ENCODE data around the gene IGF2BP1. TPM values are rescaled to one million over a fixed set of nuclear protein-coding genes. Genes with fewer than 3 reads are reported as not detected.
A peak's percentile ranks its signal among the peaks of the same experiment; 100 is the strongest.

IGF2BP1 gene
- total RNA-seq, 1 experiment from 2014 or later, result 1.3 TPM

DNA sequence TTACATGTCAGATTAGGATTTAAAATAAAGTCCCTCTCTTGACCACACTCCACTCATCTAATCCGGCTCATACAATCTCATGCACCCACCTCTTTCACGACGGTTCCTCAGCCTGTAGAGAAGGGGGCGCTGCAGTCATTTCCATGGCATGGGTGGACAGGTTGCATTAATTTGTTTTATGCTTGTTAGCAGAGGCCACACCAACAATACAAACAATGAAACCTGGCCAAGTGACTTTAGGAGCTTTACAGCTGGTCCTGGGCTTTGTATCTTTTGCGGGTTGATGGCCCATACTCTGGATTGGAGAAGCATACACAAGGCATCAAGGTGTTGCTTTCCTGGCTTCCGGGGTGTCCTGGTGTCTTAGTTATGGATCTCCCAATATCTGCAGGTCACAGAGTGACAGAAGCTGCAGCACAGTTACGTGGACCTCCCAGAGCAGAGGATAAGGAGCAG lies 42.9 kb upstream of the IGF2BP1 start:
- Histone ChIP-seq H3K4me1 (ENCODE audit: insufficient read depth, low read length) (peaks cover 4% of the 10 kb centered on the region; the same call in 1 of the 2 replicates), H4K20me1 (ENCODE audit: low read length) (no peaks in the 10 kb centered on the region), H3K27ac (ENCODE audit: low read length) (no peak overlapping the region), H2AFZ (ENCODE audit: low read length) (peak overlapping the region; percentile 51), H3K4me3 (ENCODE audit: low read length) (no peak overlapping the region), H3K36me3 (ENCODE audit: low read depth, low read length) (no peaks in the 10 kb centered on the region), H3K79me2 (ENCODE audit: low read length) (no peaks in the 10 kb centered on the region), H3K27me3 (ENCODE audit: low read length) (no peaks in the 10 kb centered on the region), H3F3A (ENCODE audit: low read length, unreplicated experiment) (no peaks in the 10 kb centered on the region), H3K9me2 (replicated peaks; ENCODE audit: low read length) (no peaks in the 10 kb centered on the region), H3K9me3 (ENCODE audit: low read length) (no peaks in the 10 kb centered on the region), H3K4me2 (ENCODE audit: low read length) (peak overlapping the region; percentile 7), H3K9ac (ENCODE audit: low read length) (no peak overlapping the region)
- CTCF ChIA-PET, result interaction anchor here (0.6 to 2.8 kb wide), 5 partner anchors 10 to 280 kb away, joined by 3 to 34 read pairs (median 3); partner anchors contain the start of gene SNF8
- no TSS peak for BruUV-seq (replicated peaks)
- no peak for TF ChIP-seq EZH2phosphoT487 (IDR thresholded peaks at IDR 0.05; ENCODE audit: borderline replicate concordance, low read length)
- TF ChIP-seq, protein P1, sequence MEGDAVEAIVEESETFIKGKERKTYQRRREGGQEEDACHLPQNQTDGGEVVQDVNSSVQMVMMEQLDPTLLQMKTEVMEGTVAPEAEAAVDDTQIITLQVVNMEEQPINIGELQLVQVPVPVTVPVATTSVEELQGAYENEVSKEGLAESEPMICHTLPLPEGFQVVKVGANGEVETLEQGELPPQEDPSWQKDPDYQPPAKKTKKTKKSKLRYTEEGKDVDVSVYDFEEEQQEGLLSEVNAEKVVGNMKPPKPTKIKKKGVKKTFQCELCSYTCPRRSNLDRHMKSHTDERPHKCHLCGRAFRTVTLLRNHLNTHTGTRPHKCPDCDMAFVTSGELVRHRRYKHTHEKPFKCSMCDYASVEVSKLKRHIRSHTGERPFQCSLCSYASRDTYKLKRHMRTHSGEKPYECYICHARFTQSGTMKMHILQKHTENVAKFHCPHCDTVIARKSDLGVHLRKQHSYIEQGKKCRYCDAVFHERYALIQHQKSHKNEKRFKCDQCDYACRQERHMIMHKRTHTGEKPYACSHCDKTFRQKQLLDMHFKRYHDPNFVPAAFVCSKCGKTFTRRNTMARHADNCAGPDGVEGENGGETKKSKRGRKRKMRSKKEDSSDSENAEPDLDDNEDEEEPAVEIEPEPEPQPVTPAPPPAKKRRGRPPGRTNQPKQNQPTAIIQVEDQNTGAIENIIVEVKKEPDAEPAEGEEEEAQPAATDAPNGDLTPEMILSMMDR (conservative IDR thresholded peaks at IDR 0.05; ENCODE audit: low read depth, low read length), result peak; percentile 92
- POLR2A ChIA-PET (ENCODE audit: unreplicated experiment), result interaction anchor here (0.6 kb wide), 1 partner anchor 307 kb away, joined by 4 read pairs; no protein-coding TSS in a partner anchor
- DNase-seq (peak; percentile 81), ATAC-seq (peak; percentile 97)
- intact Hi-C loops (cut with micrococcal nuclease), result loop anchor here (1.0 kb wide), 2 partner anchors 78 to 273 kb away; no protein-coding TSS in a partner anchor

DNA sequence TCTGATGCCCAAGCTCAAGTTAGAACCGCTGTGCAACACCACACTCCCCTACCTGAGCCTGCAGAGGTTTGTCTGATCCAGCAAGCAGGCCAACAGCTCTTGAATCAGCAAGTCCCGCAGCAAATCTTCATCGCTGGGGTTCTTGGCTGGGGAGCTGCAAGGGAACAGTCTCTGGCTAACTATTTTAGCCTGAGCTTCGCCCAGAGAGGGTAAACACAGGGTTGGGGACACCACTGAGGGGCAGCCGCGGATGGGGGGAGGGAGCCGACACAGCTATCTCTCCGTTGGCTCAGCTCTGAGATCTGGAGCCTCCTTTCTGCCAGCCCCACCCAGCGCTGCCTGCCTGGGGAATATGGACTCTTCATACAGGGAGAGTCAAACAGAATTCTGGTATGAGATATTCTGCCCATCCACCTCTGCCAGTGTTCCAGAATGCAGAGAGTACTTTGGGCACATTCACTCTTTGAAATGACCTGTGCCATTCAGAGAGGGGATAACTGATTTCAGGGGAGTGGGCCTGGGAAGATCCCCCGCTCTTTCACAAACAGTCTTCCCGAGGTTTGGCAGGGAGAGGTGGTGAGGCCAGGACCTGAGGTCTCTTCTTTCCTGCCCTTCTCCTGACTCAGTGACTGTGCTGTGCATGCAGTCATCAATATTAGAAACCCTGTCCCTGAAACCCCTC lies 36.2 kb upstream of the IGF2BP1 start:
- H3K27me3 ChIP-seq (ENCODE audit: low read length), result no peaks in the 10 kb centered on the region
- POLR2A ChIA-PET (ENCODE audit: unreplicated experiment), result interaction anchor here (0.6 kb wide), 1 partner anchor 51 kb away, joined by 3 read pairs; no protein-coding TSS in a partner anchor
- no peak overlapping the region for H3K9ac ChIP-seq (ENCODE audit: low read length)
- no peaks in the 10 kb centered on the region for H4K20me1 ChIP-seq (ENCODE audit: low read length)
- BruUV-seq (replicated peaks), result no TSS peak
- ATAC-seq (peak; percentile 43), DNase-seq (no peak)
- no peaks in the 10 kb centered on the region for H3K36me3 ChIP-seq (ENCODE audit: low read depth, low read length)
- H3K9me3 ChIP-seq (ENCODE audit: low read length), result no peaks in the 10 kb centered on the region
- H3K4me2 ChIP-seq (ENCODE audit: low read length), result peak overlapping the region; percentile 76
- H3K4me3 ChIP-seq (ENCODE audit: low read length), result peak overlapping the region; percentile 33; the same call in 1 of the 2 replicates
- peaks cover 16% of the 10 kb centered on the region for H3K4me1 ChIP-seq (ENCODE audit: insufficient read depth, low read length)
- H3K79me2 ChIP-seq (ENCODE audit: low read length), result no peaks in the 10 kb centered on the region
- intact Hi-C loops (cut with micrococcal nuclease), result no loop called here
- no peak overlapping the region for H3K27ac ChIP-seq (ENCODE audit: low read length)
- H3K9me2 ChIP-seq (replicated peaks; ENCODE audit: low read length), result no peaks in the 10 kb centered on the region
- no peaks in the 10 kb centered on the region for H3F3A ChIP-seq (ENCODE audit: low read length, unreplicated experiment)
- CTCF ChIA-PET, result interaction anchor here (0.8 kb wide), 1 partner anchor 77 kb away, joined by 3 read pairs; no protein-coding TSS in a partner anchor
- TF ChIP-seq EZH2phosphoT487 (IDR thresholded peaks at IDR 0.05; ENCODE audit: borderline replicate concordance, low read length) (no peak), EZH2 (IDR thresholded peaks at IDR 0.05; ENCODE audit: low read length, unreplicated experiment) (no peak)
- TF ChIP-seq, protein P1 (conservative IDR thresholded peaks at IDR 0.05; ENCODE audit: low read depth, low read length), result no peak
- H2AFZ ChIP-seq (ENCODE audit: low read length), result peak overlapping the region; percentile 77
